Mucosa of descending colon (tissue), 3 donors: ENCODE data around the gene RBFOX2. TPM values are rescaled to one million over a fixed set of nuclear protein-coding genes. Genes with fewer than 3 reads are reported as not detected.

Source experiments
- ATAC-seq: fragments of 200-7000 bp; cut with Tn5 transposase; one replicate; pipeline ENCODE4 v1.9.1; 2020; ENCODE audit warnings: mild to moderate bottlenecking, moderate library complexity
- DNase-seq, 3 donors: peaks; one replicate each; pipeline ENCODE4 v3.0.0-alpha.2; 2020
- H3K36me3 ChIP-seq: fragments of 200-600 bp; one replicate; pipeline ENCODE4 v1.8.0; 2021; ENCODE audit warnings: low read depth, mild to moderate bottlenecking
- H3K4me1 ChIP-seq: fragments of 200-600 bp; one replicate; pipeline ENCODE4 v1.8.0; 2021; ENCODE audit warnings: low read depth, mild to moderate bottlenecking
- H3K4me3 ChIP-seq: fragments of 200-600 bp; one replicate; pipeline ENCODE4 v1.8.0; 2021; ENCODE audit warnings: mild to moderate bottlenecking
- H3K9me3 ChIP-seq: fragments of 200-600 bp; one replicate; pipeline ENCODE4 v1.8.0; 2021; ENCODE audit warnings: mild to moderate bottlenecking
- intact Hi-C, 2 donors: fragments of 100-400 bp; cut with DNase I in 1 of 2; cut with micrococcal nuclease in 1 of 2; formaldehyde crosslinking; loops; one replicate each; pipeline versions ENCODE4 v1.11.0 to v1.11.1; 2022; cut with DNase I, micrococcal nuclease
- total RNA-seq, 3 donors: library from RNA; stranded (reverse); fragmentation: NEBNext Ultra II Directional in 2 of 3; extraction: Animal tissue kit (Norgen Biotek cat#: 25700) in 2 of 3; gene quantifications; one replicate each; pipeline versions ENCODE4 v1.2.1 to v1.2.4, GENCODE V29; 2021 to 2023
- TF ChIP-seq, protein P1 (sequence below): fragments of 200-600 bp; IDR thresholded peaks from one replicate; pipeline ENCODE4 v1.8.0; 2022; ENCODE audit warnings: antibody characterized with exemption, mild to moderate bottlenecking
- donor health status: DM: no; HTN: no; CAD: no; lungs with moderate emphysema.
- donor health status: DM: no; HTN: no; CAD: no.
- donor health status: DM: no; HTN: yes; CAD: no.

Gene RBFOX2
- total RNA-seq, 3 donors from 2014 or later: 46.0 to 141 (median 46.2) TPM

DNA sequence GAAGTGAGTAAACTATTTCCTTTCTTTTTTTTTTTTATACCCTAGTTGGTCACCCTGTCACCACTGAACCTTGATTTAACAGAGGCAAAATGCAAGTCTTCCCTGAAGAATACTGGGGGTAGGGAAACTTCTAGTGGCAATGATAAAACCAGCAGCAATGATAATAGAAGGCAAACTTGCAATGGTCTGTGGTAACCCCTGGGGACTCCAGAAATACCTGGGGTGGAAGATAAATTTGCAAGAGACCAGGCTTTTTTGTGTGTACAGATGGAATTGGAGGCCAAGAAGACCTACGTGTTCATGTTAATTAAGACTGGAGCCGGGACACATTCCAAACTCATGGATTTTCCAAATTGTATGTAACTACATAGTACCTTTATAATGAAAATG is 299.3 kb downstream of the RBFOX2 start:
- intact Hi-C loops: no loop called here
- no peak for ATAC-seq
- Histone ChIP-seq H3K9me3 (no peaks in the 10 kb centered on the region), H3K4me1 (peaks cover 5% of the 10 kb centered on the region), H3K4me3 (no peak overlapping the region), H3K36me3 (no peaks in the 10 kb centered on the region)
- no peak for DNase-seq
- TF ChIP-seq, protein P1, sequence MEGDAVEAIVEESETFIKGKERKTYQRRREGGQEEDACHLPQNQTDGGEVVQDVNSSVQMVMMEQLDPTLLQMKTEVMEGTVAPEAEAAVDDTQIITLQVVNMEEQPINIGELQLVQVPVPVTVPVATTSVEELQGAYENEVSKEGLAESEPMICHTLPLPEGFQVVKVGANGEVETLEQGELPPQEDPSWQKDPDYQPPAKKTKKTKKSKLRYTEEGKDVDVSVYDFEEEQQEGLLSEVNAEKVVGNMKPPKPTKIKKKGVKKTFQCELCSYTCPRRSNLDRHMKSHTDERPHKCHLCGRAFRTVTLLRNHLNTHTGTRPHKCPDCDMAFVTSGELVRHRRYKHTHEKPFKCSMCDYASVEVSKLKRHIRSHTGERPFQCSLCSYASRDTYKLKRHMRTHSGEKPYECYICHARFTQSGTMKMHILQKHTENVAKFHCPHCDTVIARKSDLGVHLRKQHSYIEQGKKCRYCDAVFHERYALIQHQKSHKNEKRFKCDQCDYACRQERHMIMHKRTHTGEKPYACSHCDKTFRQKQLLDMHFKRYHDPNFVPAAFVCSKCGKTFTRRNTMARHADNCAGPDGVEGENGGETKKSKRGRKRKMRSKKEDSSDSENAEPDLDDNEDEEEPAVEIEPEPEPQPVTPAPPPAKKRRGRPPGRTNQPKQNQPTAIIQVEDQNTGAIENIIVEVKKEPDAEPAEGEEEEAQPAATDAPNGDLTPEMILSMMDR: no peak

DNA sequence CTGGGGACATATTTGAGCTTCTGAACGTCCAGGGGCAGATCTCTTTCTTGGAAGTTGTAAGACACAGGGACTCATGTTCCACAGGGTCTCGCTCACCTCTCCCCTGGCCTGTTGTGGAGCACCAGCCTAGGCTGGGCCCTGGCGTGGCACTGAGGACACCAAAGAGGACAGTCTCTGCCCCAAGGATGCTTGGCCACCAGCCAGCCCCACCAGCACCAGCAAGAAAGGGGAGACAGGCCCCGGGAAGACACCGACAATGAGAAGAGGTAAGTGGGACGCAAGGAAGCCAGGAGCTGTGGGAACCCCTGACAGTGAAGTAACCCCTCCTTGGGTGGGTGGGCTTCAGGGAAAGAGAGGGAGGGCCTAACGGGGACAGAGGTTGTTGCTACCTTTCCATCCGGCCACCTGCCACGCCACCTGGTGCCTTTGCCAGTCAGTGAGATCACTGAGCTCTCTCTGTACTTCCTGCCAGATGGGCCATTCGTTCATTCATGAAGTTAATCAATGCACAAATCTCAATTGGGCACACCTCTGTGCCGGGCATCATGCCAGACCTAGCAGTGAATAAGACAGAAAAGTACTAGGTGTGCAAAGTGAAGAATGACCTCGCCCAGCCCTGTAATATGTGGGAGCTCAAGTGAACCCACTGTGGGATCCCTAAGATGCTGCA is 299.9 kb downstream of the RBFOX2 start:
- H3K36me3 ChIP-seq: no peaks in the 10 kb centered on the region
- TF ChIP-seq, protein P1: no peak
- H3K9me3 ChIP-seq: no peaks in the 10 kb centered on the region
- H3K4me3 ChIP-seq: no peak overlapping the region
- intact Hi-C loops: no loop called here
- H3K4me1 ChIP-seq: peaks cover 5% of the 10 kb centered on the region
- ATAC-seq (peak; percentile 96), DNase-seq (peak; percentile 86 to 88 (median 87))

DNA sequence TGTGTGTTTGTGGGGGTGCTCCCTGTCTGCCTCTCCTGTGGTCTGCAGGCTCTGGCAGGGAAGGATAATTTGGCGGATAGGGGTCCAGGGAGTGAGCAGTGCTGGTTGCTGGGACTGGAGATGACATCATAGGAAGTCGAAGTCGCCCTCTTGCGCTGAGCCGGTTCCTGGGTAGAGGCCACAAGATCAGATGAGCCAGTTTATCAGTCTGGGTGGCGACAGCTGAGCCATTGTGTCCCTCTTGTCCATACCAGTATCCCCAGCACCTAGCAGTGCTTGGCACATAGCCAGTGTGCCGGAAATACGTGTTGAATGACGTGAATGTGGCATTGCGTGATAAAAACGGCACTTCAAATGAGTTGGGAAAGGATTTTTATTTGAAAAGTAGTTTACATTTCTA is 301.2 kb downstream of the RBFOX2 start:
- Histone ChIP-seq H3K36me3 (no peaks in the 10 kb centered on the region), H3K9me3 (no peaks in the 10 kb centered on the region), H3K4me3 (no peak overlapping the region), H3K4me1 (no peaks in the 10 kb centered on the region)
- no peak for DNase-seq
- ATAC-seq: no peak
- TF ChIP-seq, protein P1: no peak
- intact Hi-C loops: no loop called here

DNA sequence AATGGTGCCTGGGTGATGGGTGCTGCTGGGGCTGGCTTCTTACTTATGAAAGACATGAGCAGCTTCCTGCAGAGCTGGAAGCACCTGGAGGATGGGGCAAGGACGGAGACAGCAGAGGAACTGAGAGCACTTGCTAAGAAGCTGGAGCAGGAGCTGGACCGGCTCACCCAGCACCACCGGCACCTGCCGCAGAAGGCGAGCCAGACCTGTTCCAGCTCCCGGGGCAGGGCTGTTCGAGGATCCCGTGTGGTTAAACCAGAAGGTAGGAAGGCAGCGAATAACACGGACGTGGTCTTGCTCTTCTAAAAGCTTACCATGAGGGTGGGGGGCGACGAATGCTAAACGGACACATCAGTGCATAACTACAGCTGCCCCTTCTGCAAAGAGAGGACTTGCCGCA is 301.7 kb downstream of the RBFOX2 start:
- no peak for DNase-seq
- TF ChIP-seq, protein P1: no peak
- H3K36me3 ChIP-seq: no peaks in the 10 kb centered on the region
- no peak overlapping the region for H3K4me3 ChIP-seq
- no peaks in the 10 kb centered on the region for H3K9me3 ChIP-seq
- ATAC-seq: no peak
- H3K4me1 ChIP-seq: no peaks in the 10 kb centered on the region
- intact Hi-C loops: no loop called here

DNA sequence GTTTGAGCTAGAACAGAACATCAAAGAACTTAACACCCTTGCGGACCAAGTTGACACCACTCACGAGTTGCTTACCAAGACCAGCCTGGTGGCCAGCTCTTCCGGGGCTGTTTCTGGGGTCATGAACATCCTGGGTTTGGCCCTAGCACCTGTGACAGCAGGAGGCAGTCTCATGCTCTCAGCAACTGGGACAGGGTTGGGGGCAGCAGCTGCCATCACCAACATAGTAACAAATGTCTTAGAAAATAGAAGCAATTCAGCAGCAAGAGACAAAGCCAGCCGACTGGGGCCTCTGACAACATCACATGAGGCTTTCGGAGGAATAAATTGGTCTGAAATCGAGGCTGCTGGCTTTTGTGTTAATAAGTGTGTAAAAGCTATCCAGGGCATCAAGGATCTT is 302.2 kb downstream of the RBFOX2 start:
- intact Hi-C loops: no loop called here
- Histone ChIP-seq H3K36me3 (no peaks in the 10 kb centered on the region), H3K4me3 (no peak overlapping the region), H3K4me1 (no peaks in the 10 kb centered on the region), H3K9me3 (no peaks in the 10 kb centered on the region)
- DNase-seq (no peak), ATAC-seq (no peak)
- TF ChIP-seq, protein P1: no peak

DNA sequence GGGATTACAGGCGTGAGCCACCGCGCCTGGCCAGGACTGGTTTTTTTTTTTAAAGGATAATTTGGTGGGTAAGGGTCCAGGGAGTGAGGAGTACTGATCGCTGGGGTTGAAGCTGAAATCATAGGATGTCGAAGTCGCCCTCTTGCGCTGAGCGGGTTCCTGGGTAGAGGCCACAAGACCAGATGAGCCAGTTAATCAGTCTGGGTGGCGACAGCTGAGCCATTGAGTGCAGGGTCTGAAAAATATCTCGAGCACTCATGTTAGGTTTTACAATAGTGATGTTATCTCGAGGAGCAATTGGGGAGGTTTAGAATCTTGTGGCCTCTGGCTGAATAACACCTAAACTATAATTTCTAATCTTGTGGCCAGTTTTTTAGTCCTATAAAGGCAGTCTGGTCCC is 303.1 kb downstream of the RBFOX2 start:
- Histone ChIP-seq H3K9me3 (no peaks in the 10 kb centered on the region), H3K4me3 (no peak overlapping the region), H3K4me1 (no peaks in the 10 kb centered on the region), H3K36me3 (no peaks in the 10 kb centered on the region)
- intact Hi-C loops: no loop called here
- no peak for ATAC-seq
- no peak for DNase-seq
- TF ChIP-seq, protein P1: no peak
